Memory B cell (primary cell): ENCODE data around the gene G3BP2.
"Not testable (repeated sequence)": the region's sequence is repeated elsewhere in the genome, so short reads cannot be mapped to it uniquely, and the experiment has no call there.

Experiments used
- ATAC-seq: fragments of 150-1000 bp; cut with Tn5 transposase; 2 replicates; pipeline ENCODE4 v1.10.0; 2021; ENCODE audit warnings: low read depth, mild to moderate bottlenecking, moderate library complexity
- DNase-seq, 2 donors: peaks; one replicate each; pipeline ENCODE4 v3.0.0; 2022; ENCODE audit warnings: low spot score in 2 of 2
- H3K27ac Mint-ChIP-seq: one replicate; pipeline ENCODE4 v1.8.0; 2022; ENCODE audit warnings: mild to moderate bottlenecking, moderate library complexity, mixed read lengths
- H3K27me3 Mint-ChIP-seq: one replicate; pipeline ENCODE4 v1.8.0; 2022; ENCODE audit warnings: mixed read lengths
- H3K36me3 Mint-ChIP-seq: one replicate; pipeline ENCODE4 v1.8.0; 2022; ENCODE audit warnings: mild to moderate bottlenecking, mixed read lengths
- H3K4me1 Mint-ChIP-seq: one replicate; pipeline ENCODE4 v1.8.0; 2022; ENCODE audit warnings: mixed read lengths
- H3K4me3 Mint-ChIP-seq: one replicate; pipeline ENCODE4 v1.8.0; 2022; ENCODE audit warnings: mild to moderate bottlenecking, moderate library complexity, mixed read lengths
- H3K9me3 Mint-ChIP-seq: one replicate; pipeline ENCODE4 v1.8.0; 2022; ENCODE audit warnings: mixed read lengths

G3BP2 gene

DNA sequence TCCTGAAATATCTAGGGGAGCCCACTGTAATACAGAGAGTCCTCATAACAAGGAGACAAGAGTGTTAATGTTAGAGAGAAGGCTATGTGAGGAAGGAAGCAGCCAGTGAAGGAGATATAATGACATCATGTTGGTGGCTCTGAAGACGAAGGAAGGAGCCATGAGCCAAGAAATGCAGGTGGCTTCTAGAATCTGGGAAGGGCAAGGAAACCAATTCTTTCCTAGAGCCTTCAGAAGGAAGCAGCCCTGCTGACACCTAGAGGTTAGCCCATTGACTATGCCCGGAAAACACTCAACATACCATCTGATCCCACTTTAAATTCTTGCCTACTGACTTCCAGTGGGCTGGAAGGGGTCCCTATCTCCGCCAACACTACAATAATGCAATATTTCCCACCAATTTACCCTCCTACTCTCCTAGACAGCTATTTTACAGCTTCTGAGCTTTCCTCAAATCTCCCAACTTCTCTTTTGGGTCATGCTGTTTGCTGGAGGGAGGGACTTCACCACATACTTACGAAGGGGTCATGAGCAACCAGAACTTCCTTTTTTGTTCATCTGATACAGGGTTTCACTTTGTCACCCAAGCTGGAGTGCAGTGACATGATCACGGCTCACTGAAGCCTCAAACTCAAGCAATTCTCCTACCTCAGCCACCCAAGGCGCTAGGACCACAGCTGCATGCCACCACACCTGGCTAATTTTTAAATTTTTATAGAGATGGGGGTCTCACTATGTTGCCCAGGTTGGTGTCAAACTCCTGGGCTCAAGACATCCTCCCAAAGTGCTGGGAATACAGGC is 25.2 kb upstream of the G3BP2 start:
- Mint-ChIP-seq H3K4me3 (peak overlapping the region; percentile 55), H3K4me1 (peaks cover 18% of the 10 kb centered on the region)
- peak; percentile 38 to 65 for DNase-seq

DNA sequence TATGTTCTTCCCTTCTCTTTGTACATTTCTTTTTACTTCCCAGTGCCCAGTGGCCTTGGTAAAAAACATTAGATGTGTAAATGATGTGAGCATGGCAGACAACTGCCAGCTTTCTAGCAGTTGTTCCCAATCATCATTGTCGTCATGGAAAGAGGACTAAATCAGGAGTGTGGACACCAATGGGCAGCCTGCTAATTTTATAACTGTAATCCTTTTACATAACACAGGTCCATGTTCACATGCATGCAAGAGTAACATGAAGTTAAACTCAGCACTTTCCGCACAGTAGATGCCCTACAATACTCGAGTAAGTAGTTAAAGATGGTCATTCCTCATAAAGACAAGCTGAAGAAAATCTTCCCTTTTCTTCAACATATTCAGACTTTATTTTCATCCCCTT is 23.4 kb upstream of the G3BP2 start:
- Mint-ChIP-seq H3K4me1 (peaks cover 18% of the 10 kb centered on the region), H3K4me3 (no peak overlapping the region), H3K9me3 (no peaks in the 10 kb centered on the region), H3K36me3 (peaks cover 4% of the 10 kb centered on the region), H3K27me3 (no peaks in the 10 kb centered on the region), H3K27ac (peak overlapping the region; percentile 45)
- ATAC-seq (no peak), DNase-seq (no peak)

More for the DNA sequence above, 25.2 kb upstream of the G3BP2 start:
- peaks cover 4% of the 10 kb centered on the region for H3K36me3 Mint-ChIP-seq
- peak overlapping the region; percentile 97 for H3K27ac Mint-ChIP-seq
- no peaks in the 10 kb centered on the region for H3K27me3 Mint-ChIP-seq
- ATAC-seq: peak; percentile 95
- no peaks in the 10 kb centered on the region for H3K9me3 Mint-ChIP-seq

GRCh38 chr4:75696071-75696470 is 22.9 kb upstream of the G3BP2 start:
- DNase-seq: peak in 1 of 2 donors; percentile 20
- ATAC-seq: peak; percentile 51
- Mint-ChIP-seq H3K4me3 (no peak overlapping the region), H3K4me1 (peaks cover 18% of the 10 kb centered on the region), H3K9me3 (no peaks in the 10 kb centered on the region), H3K36me3 (peaks cover 4% of the 10 kb centered on the region), H3K27ac (peak overlapping the region; percentile 45), H3K27me3 (no peaks in the 10 kb centered on the region)

DNA sequence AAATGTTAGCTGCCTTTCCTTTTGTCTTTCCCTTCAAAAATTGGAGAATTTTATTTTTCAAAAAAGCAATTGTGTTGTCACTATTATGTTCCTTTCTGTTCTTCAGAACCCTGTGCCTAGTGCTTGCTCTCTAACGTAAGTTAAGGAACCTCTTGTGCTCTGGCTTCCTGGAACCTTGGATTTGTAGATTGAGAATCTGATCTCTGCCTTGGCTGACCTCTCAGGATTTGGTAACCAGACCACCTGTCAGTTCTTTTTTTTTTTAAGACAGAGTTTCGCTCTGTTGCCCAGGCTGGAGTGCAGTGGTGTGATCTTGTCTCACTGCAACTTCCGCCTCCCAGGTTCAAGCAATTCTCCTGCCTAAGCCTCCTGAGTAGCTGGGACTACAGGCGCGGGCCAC is 18.9 kb upstream of the G3BP2 start:
- not testable (repeated sequence) for H3K4me3 Mint-ChIP-seq, ATAC-seq, H3K4me1 Mint-ChIP-seq, DNase-seq, H3K9me3 Mint-ChIP-seq, H3K36me3 Mint-ChIP-seq, H3K27me3 Mint-ChIP-seq, H3K27ac Mint-ChIP-seq

DNA sequence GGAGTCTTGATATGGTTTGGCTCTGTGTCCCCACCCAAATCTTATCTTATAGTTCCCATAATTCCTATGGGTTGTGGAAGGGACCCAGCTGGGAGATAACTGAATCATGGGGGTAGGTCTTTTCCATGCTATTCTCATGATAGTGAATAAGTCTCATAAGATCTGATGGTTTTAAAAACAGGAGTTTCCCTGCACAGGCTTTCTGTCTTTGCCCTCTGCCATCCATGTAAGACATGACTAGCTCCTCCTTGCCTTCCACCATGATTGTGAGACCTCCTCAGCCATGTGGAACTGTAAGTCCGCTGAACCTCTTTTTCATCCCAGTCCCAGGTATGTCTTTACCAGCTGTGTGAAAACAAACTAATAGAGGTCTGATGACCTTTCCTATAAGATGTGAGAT is 13.9 kb upstream of the G3BP2 start:
- H3K27ac Mint-ChIP-seq, H3K36me3 Mint-ChIP-seq, DNase-seq, H3K27me3 Mint-ChIP-seq, ATAC-seq, H3K9me3 Mint-ChIP-seq, H3K4me3 Mint-ChIP-seq, H3K4me1 Mint-ChIP-seq: not testable (repeated sequence)

DNA sequence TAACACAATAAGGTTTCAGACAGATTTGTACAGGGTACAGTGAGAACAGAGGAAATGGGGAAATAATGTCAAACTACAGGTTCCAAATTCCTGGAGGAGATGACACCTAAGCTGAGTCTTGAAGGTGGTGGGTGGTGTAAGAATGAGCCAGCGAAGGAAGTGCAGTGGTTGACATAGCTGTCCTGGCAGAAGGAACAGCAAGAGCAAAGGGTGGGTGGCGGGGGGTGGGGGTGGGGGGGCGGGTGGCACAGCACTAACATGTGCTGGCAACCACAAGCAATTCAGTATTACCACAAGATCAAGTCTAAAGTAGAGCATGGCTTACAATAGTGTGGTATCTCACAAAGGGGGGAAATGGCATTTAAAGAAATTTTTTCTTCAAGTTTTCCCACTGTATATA is 13.1 kb upstream of the G3BP2 start:
- H3K27ac Mint-ChIP-seq: no peak overlapping the region
- H3K4me1 Mint-ChIP-seq: peaks cover 3% of the 10 kb centered on the region
- no peaks in the 10 kb centered on the region for H3K9me3 Mint-ChIP-seq
- no peak overlapping the region for H3K4me3 Mint-ChIP-seq
- H3K36me3 Mint-ChIP-seq: peaks cover 4% of the 10 kb centered on the region
- ATAC-seq: no peak
- no peak for DNase-seq
- no peaks in the 10 kb centered on the region for H3K27me3 Mint-ChIP-seq

GRCh38 chr4:75685546-75686189 is 12.5 kb upstream of the G3BP2 start:
- Mint-ChIP-seq H3K9me3 (no peaks in the 10 kb centered on the region), H3K36me3 (peaks cover 4% of the 10 kb centered on the region), H3K27me3 (no peaks in the 10 kb centered on the region), H3K4me1 (peaks cover 3% of the 10 kb centered on the region), H3K27ac (no peak overlapping the region), H3K4me3 (no peak overlapping the region)
- no peak for DNase-seq
- ATAC-seq: no peak

- H3K27me3 Mint-ChIP-seq: no peaks in the 10 kb centered on the region
- H3K4me3 Mint-ChIP-seq: no peak overlapping the region
- H3K27ac Mint-ChIP-seq: no peak overlapping the region
- H3K9me3 Mint-ChIP-seq: no peaks in the 10 kb centered on the region
- no peak for ATAC-seq
- no peak for DNase-seq
- peaks cover 4% of the 10 kb centered on the region for H3K36me3 Mint-ChIP-seq
- peaks cover 3% of the 10 kb centered on the region for H3K4me1 Mint-ChIP-seq
These were observed 10.4 kb upstream of the G3BP2 start for GRCh38 chr4:75683482-75684155.

DNA sequence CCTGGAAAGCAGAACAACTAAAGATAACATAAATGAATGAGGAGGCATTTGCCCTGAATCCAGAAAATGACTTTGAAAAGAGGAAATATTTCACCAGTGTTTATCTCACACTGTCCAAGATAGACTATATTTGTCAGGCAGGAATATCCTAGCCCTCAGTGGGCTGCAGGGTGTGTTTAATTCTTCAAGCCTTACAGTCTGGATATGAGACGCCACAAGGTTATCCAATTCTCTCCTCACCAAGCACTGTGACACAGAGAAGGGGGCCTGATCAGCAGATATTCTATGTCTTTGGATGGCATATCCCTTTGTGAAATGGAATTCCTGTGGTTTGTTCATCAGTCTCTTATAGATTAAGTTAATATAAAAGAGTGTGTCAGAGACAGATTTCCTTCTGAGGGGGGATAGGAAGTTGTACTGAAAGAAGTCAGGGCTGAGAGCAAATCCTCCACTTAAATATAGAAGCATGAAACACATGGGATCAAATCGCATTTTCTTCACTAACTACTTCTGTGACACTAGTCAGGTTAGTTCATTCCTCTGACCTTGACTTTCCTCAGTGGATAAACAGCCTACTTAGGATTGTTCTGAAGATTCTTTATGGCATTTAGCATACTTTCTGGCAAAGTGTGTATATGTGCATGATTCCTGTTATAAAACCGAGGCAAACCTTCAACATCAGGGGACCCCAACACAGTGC is 6.8 kb upstream of the G3BP2 start:
- ATAC-seq: no peak
- H3K36me3 Mint-ChIP-seq: no peaks in the 10 kb centered on the region
- no peak overlapping the region for H3K27ac Mint-ChIP-seq
- H3K27me3 Mint-ChIP-seq: no peaks in the 10 kb centered on the region
- DNase-seq: no peak
- H3K4me3 Mint-ChIP-seq: no peak overlapping the region
- peaks cover 3% of the 10 kb centered on the region for H3K4me1 Mint-ChIP-seq
- H3K9me3 Mint-ChIP-seq: no peaks in the 10 kb centered on the region

GRCh38 chr4:75678965-75679364 is 5.8 kb upstream of the G3BP2 start:
- H3K4me3 Mint-ChIP-seq: no peak overlapping the region
- no peak for ATAC-seq

DNA sequence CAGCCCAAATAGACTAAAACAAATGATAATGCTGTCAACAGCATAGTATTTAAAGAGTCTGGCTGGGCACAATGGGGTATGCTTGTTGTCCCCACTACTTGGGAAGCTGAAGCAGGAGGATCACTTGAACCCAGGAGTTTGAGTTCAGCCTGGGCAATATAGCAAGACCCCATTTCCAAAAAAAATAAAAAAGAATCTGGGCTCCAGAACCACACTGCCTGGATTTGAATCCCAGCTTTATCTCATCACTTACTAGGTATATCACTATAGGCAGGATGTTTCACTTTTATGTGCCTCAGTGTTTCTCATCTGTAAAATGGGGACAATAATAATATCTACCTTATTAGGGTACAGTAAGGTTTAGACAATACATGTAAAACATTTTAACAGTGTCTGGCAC is 5.3 kb upstream of the G3BP2 start:
- ATAC-seq (no peak), DNase-seq (no peak)
- no peak overlapping the region for H3K27ac Mint-ChIP-seq

More at GRCh38 chr4:75678965-75679364, 5.8 kb upstream of the G3BP2 start:
- Mint-ChIP-seq H3K27me3 (no peaks in the 10 kb centered on the region), H3K9me3 (no peaks in the 10 kb centered on the region), H3K4me1 (peaks cover 5% of the 10 kb centered on the region), H3K36me3 (no peaks in the 10 kb centered on the region), H3K27ac (no peak overlapping the region)
- no peak for DNase-seq

GRCh38 chr4:75675004-75675531 is 1.9 kb upstream of the G3BP2 start:
- no peak for ATAC-seq
- peaks cover 15% of the 10 kb centered on the region for H3K4me1 Mint-ChIP-seq
- no peak for DNase-seq
- H3K36me3 Mint-ChIP-seq: no peaks in the 10 kb centered on the region
- H3K27me3 Mint-ChIP-seq: no peaks in the 10 kb centered on the region
- H3K27ac Mint-ChIP-seq: no peak overlapping the region
- no peak overlapping the region for H3K4me3 Mint-ChIP-seq
- no peaks in the 10 kb centered on the region for H3K9me3 Mint-ChIP-seq

More for the DNA sequence above, 5.3 kb upstream of the G3BP2 start:
- no peaks in the 10 kb centered on the region for H3K27me3 Mint-ChIP-seq
- no peak overlapping the region for H3K4me3 Mint-ChIP-seq
- peaks cover 8% of the 10 kb centered on the region for H3K4me1 Mint-ChIP-seq
- no peaks in the 10 kb centered on the region for H3K36me3 Mint-ChIP-seq
- no peaks in the 10 kb centered on the region for H3K9me3 Mint-ChIP-seq

DNA sequence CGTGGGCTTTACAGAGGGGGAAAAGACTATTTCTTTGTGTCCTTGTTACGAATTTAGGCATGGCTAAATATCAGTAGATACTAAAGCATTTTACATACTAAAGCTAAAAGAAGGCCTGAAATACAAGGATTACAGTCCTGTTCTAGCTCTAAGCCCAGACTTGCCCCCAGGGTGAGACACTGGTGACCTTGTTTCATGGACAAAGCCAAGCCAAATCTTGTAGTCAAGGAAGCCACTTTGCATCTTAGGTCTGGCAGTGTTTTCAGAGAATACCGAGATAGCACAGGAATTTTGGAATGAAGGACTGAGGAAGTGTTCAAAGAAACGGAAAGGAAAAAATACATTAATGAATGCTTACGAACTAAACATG is 733 bp upstream of the G3BP2 start:
- peak overlapping the region; percentile 98 for H3K4me3 Mint-ChIP-seq

More for the DNA sequence above, 733 bp upstream of the G3BP2 start:
- ATAC-seq: no peak
- peak overlapping the region; percentile 99 for H3K27ac Mint-ChIP-seq
- peaks cover 22% of the 10 kb centered on the region for H3K4me1 Mint-ChIP-seq
- H3K36me3 Mint-ChIP-seq: no peaks in the 10 kb centered on the region
- H3K27me3 Mint-ChIP-seq: no peaks in the 10 kb centered on the region
- H3K9me3 Mint-ChIP-seq: no peaks in the 10 kb centered on the region
- no peak for DNase-seq
